OCI-M1 (cell line): Measurements from ENCODE around the gene GBGT1.
A peak's percentile ranks its signal among the peaks of the same experiment; 100 is the strongest.

Experiments used
- DNase-seq: peaks from one replicate; lab custom pipeline; 2025; lab: John Stamatoyannopoulos, UW

The GBGT1 gene

GRCh38 chr9:133125941-133126696 lies 37.6 kb downstream of the GBGT1 start:
- DNase-seq: no peak

GRCh38 chr9:133124907-133125275 lies 38.8 kb downstream of the GBGT1 start:
- no peak for DNase-seq

DNA sequence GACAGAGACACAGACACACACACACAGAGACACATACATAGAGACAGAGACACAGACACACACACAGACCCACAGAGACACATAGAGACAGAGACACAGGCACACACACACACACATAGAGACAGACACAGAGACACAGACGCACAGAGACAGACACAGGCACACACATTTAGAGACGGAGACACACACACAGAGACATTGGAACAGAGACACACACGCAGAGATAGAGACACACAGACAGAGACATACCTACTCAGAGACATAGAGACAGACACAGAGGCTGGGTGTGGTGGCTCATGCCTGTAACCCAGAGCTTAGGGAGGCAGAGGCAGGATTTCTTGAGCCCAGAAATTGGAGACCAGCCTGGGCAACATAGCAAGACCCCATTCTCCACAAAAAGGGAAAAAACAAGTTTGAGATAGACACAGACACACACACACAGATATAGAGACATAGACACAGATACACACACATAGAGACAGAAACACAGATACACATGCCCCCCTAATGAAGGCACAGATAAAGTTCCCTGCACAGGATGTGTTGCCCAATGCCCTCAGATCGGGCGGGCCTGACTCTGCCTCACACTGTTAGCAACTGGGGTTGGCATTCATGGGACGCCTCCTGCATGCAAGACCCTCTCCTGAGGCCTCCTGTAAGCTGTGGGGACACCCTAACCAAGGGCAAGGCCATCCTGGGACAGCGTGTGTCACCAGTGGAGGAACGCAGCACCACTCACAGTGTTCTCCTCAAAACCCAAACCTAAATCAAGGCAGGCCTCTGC lies 39.4 kb downstream of the GBGT1 start:
- no peak for DNase-seq

GRCh38 chr9:133122935-133123611 lies 40.6 kb downstream of the GBGT1 start:
- peak; percentile 91 for DNase-seq

GRCh38 chr9:133122605-133122934 lies 41.1 kb downstream of the GBGT1 start:
- no peak for DNase-seq

DNA sequence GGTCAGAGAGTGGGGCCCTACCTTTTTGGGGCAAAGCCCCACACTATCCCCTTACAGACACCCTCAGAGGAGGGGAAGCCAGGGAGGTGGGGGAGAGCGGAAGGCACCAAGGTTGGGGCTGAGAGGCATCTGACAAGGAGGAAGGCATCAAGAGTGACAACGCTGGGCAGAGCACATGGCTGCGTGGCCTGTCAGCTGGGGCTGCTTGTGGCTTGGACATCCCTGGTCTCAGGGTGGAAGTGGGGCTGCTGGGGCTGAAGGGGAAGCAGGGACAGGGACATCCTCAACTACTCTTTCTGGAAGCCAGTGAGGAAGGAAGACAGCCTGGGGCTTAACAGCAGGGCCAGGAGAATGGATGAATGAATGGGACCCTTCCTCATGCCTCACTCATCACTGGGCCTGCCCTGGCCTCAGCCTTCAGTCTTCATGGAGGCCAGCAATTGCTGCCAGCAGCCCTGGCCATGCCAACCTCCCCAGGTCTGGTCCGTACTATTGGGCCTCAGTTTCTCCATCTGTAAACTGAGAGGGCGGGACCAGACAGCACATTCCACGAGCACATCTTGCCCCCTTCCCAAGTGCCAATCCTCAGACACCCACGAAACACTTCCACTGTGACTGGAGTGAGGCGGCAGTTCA lies 41.7 kb downstream of the GBGT1 start:
- peak; percentile 60 for DNase-seq

DNA sequence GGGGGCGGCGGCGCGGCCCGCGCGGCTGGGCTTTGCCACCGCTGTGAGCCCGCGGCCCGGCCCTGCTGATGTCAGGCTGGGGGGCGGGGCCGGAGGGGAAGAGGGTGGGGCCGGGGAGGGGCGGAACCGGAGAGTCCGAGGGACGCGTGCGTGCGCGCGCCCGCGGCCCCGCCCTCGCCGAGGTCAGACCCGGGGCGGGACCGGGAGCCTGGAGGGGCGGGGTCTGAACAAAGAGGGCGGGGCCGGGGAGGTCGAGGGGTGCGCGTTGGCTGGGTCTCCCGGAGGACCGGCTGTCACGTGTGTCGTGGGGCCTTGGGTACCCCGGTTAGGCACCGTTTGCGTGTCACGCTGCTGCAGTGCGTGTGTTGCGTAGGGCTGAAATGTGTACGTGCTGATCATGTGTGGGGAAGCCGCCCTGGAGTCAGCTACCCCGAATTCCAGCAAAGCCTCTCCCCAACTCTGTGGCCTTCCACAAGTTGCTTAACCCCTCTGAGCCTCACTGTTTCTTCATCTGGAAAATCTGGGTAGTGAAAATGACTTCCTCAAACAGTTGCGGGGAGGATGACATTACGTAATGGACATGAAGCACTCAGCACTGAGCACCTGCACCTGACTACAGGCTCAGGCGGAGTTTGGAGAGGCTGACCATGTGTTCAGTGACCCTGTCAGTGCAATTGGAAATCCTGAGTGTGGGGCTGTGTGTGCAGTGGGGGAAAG lies 42.4 kb downstream of the GBGT1 start, which contains the start of gene RALGDS:
Gene RALGDS, minus strand, starts transcription at position 43 of the 717 bp plus-strand sequence. CDS start 86 bp downstream, outside the sequence.
- peak; percentile 87 for DNase-seq

DNA sequence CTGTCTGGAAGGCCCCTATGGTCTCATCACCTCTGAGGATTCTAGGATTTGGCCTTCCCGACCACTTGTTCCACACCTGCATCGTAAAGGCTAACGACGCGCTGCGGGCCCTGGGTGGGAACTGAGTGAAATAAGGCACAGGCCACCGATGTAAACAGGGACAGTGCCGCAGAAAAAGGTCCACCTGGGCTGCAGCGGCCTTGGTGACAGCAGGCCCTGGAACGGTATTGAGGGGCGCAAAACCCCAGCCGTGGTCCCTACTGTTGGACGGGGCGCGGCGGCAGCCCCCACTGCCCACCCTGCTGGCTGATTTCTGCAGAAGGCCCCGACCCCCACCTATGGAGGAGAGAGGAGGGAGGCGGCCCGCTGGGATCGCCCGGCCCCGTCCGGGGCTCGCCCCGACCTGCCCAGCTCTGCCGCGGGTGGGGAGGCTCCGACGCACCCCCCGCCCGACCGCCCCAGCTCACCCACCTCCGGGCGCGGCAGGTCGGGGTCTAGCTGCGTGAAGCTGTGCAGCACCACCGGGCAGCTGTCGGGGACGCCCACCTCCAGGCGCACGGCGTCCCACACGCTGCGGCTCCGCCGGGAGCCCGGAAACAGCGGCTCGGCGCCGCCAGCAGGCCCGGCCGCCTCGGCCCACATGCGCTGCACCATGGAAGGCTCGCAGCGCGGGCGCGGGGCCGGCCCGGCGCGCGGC lies 43.1 kb downstream of the GBGT1 start:
- peak; percentile 22 for DNase-seq

- DNase-seq: no peak
Observed at GRCh38 chr9:133119846-133120500, 43.7 kb downstream of the GBGT1 start.

GRCh38 chr9:133119103-133119845 lies 44.4 kb downstream of the GBGT1 start:
- no peak for DNase-seq

DNA sequence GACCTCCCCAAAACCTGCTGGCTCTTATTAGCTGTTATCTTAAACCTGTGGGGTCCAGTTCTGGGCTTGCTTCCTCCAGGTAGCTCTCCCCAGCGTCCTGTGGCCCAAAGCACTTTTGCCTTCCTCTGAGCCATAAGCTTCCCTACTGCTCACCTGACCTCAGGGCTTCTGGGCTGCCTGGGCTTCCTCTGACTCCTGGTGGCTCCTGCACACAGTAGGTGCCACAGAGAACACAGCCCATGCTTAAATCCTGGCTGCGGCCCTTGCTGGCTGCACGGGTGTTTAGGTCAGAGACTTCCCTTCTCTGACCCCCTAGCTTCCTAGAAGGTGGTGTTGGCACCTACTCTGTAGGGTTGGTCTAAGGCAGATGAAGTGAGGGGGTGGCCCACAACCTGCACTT lies 45.1 kb downstream of the GBGT1 start:
- no peak for DNase-seq

GRCh38 chr9:133118179-133118520 lies 45.6 kb downstream of the GBGT1 start:
- DNase-seq: no peak

- DNase-seq: no peak
Observed at GRCh38 chr9:133117271-133118178, 46.2 kb downstream of the GBGT1 start.

- no peak for DNase-seq
Observed at GRCh38 chr9:133116346-133117231, 47.1 kb downstream of the GBGT1 start.

DNA sequence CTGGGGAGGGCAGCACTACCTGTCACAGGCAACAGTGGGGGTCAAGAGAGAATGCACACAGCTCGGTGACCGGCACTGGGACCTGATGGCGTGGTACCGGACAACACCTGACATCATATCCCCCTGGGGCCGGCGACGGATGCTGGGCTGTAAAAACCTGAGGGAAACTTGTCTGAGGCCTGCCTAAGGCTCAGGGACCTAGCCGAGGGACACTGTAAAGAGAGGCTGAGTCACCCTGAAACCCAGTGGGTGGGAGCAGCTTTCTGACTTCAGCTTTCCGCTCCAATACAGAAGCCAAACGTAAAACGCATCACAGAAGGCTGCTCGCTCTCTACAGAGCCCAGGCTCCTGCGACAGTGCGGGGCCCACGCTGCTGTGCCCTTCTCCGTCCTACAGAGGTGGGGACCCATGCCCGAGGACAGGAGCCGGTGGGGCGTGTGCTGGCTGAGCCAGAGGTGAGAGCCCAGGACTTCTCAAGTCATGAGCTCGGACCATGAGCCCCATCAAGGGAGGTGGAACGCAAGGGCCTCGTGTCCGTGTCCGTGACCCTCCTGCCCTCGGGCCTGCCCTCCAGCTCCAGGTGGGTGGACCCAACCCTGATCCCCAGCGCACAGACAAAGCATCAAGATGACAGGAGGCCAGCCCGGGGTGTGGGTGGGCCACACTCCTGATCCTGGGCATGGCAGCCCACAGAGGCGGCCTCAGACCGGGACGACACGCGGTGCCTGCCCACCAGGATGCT lies 47.9 kb downstream of the GBGT1 start:
- no peak for DNase-seq

GRCh38 chr9:133114886-133115603 lies 48.7 kb downstream of the GBGT1 start:
- DNase-seq: no peak
